HG02885 (cell line): ENCODE measurements around the gene GPR158.
A peak's percentile ranks its signal among the peaks of the same experiment; 100 is the strongest.
"Not testable (repeated sequence)": the region's sequence is repeated elsewhere in the genome, so short reads cannot be mapped to it uniquely, and the experiment has no call there.

ENCODE experiments used
- ATAC-seq: cut with Tn5 transposase; IDR thresholded peaks from one replicate; pipeline ENCODE4 v1.9.1; 2021; ENCODE audit warnings: mild to moderate bottlenecking; ENCODE audit not compliant: unreplicated experiment, poor library complexity

The GPR158 gene, protein sequence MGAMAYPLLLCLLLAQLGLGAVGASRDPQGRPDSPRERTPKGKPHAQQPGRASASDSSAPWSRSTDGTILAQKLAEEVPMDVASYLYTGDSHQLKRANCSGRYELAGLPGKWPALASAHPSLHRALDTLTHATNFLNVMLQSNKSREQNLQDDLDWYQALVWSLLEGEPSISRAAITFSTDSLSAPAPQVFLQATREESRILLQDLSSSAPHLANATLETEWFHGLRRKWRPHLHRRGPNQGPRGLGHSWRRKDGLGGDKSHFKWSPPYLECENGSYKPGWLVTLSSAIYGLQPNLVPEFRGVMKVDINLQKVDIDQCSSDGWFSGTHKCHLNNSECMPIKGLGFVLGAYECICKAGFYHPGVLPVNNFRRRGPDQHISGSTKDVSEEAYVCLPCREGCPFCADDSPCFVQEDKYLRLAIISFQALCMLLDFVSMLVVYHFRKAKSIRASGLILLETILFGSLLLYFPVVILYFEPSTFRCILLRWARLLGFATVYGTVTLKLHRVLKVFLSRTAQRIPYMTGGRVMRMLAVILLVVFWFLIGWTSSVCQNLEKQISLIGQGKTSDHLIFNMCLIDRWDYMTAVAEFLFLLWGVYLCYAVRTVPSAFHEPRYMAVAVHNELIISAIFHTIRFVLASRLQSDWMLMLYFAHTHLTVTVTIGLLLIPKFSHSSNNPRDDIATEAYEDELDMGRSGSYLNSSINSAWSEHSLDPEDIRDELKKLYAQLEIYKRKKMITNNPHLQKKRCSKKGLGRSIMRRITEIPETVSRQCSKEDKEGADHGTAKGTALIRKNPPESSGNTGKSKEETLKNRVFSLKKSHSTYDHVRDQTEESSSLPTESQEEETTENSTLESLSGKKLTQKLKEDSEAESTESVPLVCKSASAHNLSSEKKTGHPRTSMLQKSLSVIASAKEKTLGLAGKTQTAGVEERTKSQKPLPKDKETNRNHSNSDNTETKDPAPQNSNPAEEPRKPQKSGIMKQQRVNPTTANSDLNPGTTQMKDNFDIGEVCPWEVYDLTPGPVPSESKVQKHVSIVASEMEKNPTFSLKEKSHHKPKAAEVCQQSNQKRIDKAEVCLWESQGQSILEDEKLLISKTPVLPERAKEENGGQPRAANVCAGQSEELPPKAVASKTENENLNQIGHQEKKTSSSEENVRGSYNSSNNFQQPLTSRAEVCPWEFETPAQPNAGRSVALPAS (N-terminal part only)

DNA sequence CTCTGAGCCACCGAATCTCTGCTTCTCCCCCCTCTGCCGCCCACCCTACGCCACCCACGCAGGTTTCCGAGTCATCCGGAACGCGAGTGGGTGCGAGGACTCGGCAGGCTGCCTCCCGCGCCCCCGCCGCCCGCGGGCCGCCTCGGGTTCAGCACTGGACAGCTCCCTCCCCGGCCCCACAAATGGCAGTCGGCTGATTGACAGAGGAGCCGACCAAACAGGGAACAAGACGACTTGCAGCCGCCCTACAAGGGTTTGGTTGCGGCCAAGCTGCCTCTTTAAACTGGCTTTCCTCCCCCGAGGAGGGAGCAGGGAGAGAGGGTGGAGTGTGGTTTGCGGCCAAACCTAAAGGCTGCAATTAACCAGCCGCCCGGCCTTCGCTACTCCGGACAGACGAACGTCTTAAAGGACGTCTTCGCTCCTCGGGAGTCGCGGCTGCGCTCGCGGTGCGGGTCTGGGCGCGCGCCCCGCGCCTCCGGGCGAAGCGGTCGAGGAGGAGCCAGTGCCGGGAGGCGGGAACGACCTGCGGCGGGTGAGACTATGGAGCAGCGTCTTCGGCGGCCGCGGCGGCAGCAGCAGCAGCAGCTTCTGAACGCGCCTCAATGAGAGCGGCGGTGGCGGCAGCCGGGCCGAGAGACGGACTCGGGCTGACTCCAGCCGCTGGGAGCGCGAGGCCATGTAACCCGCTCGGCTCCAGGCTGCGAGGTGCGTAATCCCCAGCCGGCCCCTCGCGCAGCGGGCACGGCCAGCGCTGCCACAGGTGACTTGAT, at the start of gene GPR158:
Gene GPR158 (plus strand): TSS at position 541 of the 770 bp plus-strand sequence. CDS start 420 bp downstream, outside the sequence.
- ATAC-seq: peak; percentile 60

DNA sequence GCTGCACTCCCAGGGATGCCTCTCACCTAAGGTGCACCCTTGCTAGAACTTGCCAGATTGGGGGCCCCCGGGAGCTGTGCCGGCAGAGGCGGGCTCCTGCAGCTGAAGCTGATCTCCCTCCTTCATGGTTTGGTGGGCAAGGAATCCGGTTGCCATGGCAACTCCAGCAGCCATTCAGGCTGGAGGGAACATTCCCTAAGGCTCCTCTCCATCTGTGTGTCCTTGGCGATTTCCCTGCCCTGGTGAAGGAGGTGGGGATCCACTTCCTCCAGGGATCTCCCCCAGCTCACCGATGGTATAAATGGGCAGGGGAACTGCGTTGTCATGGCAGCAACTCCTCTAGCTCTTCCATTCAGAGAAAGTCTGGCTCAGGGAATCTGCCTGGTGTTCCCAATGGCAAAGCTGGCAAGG, 49.6 kb upstream of the GPR158 start:
- no peak for ATAC-seq

DNA sequence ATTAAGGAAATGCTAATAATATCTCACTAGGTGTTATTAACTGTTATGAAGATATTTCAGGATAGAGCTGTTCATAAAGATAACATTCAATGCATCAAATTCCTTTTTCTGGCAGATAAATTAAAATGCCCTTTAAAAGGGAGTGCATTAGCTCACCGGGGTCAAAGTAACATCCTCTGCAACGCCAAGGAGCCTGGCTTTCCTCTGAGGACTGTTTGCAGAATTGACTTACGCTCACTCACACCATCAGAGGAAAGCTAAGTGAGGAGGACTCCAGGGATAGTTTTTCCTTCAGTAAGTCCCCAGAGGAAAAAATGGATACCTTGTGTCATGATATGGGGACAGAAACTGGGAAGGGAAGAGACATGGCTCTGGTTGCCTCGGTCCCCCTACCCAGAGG, 45.2 kb upstream of the GPR158 start:
- no peak for ATAC-seq

DNA sequence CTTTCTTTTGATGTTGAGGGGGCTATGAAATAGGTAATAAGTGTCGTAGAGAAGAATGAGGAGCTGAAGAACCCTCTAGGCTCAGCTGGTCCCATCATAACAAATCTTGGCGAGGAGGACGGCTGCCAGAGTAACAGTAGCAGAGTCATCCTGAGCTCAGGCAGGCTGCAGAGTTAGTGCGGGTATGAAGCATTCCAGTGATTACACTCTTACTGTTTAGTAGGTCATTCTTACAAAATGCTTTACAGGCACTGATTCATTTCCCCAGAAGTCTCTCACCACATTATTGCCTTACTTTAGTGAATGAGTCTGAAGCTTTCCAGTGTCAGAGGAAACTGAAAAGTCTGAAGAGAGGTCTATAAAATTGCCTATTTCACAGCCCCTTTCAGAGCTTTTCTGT, 43.9 kb upstream of the GPR158 start:
- no peak for ATAC-seq

DNA sequence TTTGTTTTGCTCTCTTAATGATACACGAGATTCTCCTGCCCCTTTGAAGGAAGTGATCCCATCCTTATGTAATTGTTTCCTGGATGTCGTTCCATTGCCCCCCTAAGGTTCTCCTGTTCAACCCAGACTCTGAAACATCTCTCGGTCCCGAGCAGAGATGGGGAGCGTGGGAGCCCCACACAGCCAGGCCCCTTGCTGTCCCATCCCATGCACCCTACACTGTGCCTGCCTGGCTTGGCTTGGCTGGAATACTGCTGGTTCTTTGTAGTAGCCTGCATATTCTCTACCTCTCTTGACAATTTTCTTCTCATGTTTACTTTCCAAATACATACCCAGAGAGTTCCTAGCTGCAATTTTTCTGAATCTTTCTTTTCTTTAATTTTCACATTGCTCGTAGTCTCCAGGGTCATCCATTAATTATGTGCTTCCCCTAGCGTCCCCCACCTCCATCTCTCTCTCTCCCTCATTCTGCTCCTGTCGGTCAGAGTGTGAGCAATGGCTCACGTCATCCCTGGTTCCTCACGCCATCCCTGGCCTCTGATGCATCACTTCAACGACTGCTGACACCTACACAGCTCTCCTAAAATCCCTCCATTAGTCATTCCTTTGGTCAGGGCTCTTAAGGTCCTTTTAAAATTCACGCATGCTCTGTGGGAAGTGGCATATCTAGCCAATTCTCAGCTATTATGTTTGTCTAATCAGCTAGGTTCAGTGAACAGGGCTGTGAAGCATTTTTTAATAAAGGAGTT, 32.5 kb upstream of the GPR158 start:
- ATAC-seq: no peak

DNA sequence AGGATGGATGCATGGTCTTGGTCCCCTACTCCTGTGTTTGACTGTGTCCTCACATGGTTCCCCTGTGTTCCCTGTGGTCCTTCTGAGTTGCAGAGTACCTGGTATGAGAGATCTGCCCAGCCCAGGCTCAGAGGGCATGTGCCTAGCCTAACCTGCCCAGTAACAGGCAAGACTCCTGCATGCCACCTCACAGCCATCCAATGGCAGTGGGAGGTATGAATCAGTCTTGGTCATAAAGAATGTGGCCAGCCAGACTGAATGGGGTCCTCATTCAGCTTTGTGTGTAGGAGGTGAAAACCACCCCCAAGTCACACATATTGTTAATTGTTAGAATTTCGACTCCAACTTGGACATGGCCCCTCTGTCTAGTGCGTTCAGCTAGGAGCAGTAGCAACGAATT, 17.2 kb upstream of the GPR158 start:
- no peak for ATAC-seq

DNA sequence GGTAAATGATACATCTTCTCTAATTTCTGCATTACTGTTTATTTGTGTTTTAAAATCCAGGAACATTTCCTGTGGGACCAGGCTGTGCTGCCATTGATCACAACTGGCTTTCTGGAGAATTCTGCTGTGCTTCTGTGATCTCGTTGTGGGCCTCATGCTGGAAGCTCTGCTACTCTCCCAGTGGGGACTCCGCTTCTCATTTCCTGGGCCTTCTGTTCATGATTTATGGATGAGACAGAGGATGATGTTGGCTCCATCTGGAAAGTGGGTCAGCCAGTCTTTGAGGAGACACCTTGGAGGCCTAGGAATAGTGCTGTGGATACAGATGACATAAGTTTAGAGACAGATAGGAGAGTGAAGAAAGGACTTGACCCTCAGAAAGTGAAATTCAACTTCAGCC, 15.2 kb upstream of the GPR158 start:
- ATAC-seq: no peak

DNA sequence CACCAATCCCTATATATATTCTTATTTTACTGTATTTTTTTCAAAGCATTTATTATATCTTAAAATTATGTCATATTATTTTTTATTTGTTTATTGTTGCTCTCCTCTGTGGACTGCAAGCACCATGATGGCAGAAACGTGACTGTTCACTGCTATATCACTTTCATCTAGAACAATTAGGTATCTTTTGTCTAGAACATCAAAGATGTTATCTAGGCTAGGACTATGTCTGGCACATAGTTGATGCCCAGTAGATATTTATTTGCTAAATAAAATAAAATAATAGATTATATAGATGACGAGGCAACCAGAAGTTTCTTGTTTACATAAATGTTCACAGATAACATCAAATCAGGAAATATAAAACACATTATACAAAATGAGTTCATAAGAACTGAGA, 12.4 kb upstream of the GPR158 start:
- no peak for ATAC-seq

DNA sequence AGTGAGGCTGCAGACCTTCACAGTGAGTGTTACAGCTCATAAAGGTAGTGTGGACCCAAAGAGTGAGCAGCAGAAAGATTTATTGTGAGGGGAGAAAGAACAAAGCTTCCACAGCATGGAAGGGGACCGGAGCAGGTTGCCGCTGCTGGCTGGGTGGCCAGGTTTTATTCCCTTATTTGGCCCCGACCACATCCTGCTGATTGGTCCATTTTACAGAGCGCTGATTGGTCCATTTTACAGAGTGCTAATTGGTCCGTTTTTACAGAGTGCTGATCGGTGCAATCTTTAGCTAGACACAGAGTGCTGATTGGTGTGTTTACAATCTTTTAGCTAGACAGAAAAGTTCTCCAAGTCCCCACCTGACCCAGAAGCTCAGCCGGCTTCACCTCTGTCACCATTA, 11.3 kb upstream of the GPR158 start:
- ATAC-seq: not testable (repeated sequence)

DNA sequence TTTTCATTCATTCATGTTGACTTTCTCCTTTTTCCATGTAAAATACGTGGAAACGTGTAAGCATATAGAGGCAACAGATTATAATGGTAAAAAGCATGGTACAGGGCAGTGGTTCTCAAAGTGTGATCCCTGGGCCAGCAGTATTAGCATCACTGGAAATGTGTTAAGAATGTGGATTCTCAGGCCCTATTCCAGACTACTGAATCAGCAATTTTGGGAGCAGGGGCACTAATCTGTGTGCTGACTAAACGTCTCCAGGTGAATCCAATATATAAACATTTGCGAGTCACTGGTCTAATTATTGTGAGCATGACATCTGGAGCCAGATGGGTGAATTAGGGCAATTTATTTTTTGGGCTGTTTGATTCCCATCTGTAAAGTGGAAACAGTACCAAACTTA, 5.1 kb upstream of the GPR158 start:
- no peak for ATAC-seq

DNA sequence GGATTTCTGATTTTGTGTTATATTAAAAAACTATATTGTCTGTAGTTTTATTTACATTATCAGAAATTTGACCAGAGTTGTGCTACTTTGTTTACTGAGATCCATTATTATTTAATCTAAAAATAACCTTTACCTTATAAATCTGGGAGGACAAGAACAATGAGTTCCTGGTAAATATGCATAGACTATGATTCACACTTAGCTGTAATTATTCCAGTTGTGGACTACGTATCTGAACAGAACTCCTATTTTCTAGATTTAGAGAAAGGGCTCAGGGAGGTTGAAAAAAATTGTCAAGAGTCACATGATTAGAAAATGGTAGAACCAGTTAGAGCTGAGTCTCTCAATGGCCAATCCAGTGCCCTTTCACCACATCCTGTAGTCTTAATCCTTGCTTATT, 4.2 kb upstream of the GPR158 start:
- ATAC-seq: no peak

DNA sequence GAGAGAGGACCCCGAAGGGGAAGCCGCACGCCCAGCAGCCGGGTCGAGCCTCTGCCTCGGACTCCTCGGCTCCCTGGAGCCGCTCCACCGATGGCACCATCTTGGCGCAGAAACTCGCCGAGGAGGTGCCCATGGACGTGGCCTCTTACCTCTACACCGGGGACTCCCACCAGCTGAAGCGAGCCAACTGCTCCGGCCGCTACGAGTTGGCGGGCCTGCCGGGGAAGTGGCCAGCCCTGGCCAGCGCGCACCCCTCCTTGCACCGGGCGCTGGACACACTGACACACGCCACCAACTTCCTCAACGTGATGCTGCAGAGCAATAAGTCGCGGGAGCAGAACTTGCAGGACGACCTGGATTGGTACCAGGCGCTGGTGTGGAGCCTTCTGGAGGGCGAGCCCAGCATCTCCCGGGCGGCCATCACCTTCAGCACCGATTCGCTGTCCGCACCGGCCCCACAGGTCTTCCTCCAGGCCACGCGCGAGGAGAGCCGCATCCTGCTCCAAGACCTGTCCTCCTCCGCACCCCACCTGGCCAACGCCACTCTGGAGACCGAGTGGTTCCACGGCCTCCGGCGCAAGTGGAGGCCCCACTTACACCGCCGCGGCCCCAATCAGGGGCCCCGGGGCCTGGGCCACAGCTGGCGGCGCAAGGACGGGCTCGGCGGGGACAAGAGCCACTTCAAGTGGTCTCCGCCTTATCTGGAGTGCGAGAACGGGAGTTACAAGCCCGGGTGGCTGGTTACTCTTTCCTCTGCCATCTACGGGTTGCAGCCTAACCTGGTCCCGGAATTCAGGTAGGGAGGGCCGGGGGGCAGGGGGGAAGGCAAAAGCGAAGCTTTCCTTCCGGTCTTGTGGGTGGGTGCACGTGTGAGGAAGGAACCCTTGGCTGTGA, 973 bp downstream of the GPR158 start:
- no peak for ATAC-seq

DNA sequence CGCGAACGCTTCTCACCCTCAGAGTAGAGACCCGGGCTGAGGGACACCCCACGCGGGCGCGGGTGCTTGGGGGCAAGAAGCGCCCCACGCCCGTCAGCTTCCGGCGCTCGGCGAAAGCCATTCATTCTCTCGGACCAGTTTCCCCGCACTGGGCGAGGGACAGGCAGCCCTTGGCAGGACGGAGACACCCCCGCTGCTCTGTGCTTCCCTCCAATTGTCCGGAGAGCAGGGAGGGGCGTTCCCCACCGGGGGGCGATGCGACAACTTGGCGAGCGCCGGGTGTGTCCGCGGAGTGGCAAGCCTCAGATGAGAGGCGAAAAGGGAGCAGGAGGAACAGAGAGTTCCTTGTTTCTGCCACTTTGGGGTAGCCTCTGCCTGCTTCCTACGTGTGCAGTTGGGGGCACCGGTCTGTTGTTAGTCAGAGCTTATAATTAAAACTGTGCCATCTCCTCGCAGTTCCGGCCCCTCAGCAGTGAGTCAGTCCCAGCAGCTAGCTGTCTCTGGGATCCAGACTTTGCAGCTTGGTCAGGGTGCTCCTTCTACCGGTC, 1.7 kb downstream of the GPR158 start:
- ATAC-seq: no peak

DNA sequence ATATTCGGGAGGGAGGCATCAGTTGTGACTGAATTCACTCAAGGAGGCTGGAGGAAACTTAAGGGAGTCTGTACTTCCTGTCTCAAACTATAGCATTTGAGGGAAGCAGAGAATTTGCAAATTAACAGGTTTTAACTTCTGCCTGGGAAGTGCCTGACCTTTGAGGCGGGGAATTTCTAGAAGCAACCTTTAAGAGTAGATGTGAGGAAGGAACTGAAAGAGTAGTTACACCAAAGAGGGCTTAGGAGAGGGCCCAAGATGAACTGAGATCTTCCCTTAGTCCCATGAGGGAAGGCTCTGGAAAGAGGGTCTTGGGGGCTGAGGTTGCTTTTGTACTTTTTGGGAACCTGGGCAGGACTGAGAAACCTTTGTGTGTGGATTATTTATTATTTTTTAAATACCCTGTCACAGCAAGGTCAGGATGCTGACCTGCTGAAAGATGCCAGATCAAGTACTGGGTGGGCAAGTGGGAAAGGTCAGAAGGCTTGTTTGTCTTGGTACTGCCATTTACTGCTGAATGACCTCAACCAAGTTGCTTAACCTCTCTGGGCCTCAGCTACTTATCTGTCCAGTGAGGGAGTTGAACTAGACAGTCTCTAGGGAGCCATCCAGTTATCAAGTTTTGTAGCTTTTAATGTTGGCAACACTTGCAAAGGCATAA, 2.4 kb downstream of the GPR158 start:
- no peak for ATAC-seq

DNA sequence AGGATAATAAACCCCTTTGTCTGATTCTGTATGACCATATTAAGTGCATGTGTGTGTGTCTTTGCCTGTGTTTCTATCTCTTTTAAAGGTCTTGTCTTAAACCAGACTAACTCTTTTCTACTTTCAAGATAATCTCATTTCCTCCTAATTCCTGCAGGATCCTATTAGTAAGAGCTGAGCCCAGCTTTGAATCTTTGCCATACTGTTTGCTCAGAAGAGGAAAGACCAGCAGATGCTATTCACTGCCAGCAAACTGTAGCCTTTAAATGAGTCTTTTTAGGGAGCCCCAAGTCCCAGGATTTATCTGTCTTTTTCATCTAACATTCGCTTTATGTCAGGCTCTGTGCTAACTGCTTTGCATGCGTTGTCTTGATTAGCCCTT, 2.9 kb downstream of the GPR158 start:
- ATAC-seq: no peak

DNA sequence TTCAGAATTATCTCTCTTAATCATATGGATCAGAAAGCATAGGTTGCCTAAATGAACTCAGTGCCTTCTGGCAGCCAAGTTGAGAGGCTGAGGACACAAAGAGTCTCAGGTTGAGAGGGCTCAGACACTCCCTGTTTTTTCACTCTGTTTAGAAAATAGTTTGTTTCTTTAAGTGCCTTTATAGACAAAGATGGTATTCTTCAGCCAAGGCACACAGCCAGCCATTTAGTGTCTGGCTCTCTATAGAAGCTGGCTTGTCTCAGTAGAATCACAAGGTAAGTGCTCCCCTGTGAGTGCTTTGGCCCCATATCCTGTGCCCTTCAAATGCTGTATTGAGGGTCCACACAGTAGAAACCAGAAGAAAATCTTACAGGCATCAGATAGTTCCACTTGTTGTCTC, 3.6 kb downstream of the GPR158 start:
- no peak for ATAC-seq

DNA sequence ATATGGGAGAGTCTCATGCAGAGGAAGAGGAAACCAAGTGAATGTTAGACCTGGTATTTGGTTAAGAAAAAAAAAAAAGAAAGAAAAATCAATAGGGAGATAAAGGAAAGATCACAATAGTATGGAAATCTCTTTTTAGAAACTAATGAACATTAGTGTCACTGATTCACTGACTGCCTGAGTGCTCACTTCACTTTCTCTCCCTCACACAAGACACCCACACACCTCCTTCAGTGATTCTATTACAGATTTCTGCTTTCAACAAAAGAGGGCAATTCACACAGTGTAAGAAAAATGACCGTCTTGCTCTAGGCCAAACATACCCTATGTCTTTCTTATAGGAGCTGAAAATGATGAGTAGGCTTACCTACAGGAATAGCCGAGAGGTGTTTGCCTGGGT, 6.0 kb downstream of the GPR158 start:
- no peak for ATAC-seq

DNA sequence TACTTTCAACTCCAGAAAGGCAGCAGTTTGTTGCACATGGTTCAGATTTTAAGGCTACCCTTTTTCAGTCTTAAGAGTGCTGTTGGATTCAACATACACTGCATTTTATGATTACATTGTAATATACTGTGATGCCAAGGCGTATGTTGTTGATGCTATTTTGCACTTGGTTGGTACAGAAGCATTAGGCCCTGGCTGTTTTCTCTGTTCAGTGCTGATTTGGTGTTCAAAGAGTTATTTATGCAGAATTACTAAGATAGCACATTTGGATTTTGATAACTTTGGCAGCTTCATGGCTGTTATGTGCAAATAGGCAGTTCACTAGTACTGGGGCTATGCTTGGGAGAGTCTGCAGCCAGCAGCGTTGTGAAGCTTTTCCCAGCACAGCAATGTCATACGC, 7.8 kb downstream of the GPR158 start:
- ATAC-seq: no peak
